ENCODE data around the gene UNKL. TPM values are rescaled to one million over a fixed set of nuclear protein-coding genes. Genes with fewer than 3 reads are reported as not detected.

UNKL gene
- total RNA-seq, 1 donor from 2014 or later = 30.7 TPM

DNA sequence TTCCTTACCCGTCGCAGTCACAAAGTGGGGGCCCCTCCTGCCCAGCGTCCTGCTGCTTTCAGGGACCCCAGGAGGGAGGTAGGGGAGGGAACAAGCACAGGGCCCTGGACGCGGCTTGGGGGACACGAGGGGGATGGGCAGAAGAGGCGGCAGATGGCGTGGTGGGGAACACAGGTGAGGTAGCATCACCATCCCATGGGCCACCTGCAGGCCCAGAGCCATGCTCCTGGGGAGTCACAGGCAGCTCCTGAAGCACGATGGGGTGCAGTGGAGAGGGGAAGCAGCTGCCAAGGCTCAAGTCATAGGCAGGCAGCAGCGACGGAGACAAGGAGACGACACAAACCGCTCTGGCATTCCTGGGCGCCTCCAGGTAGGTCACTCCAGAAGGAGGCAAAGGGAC is 10.8 kb downstream of the UNKL start:
- no peak overlapping the region for H3K27ac Mint-ChIP-seq (ENCODE audit: unreplicated experiment)
- peaks cover 4% of the 10 kb centered on the region for H3K9me3 Mint-ChIP-seq (ENCODE audit: unreplicated experiment)
- H3K27me3 Mint-ChIP-seq (ENCODE audit: unreplicated experiment) = peaks cover 5% of the 10 kb centered on the region
- peaks cover 3% of the 10 kb centered on the region for H3K4me1 Mint-ChIP-seq (ENCODE audit: low read depth, unreplicated experiment)
- DNase-seq = no peak
- H3K36me3 Mint-ChIP-seq (ENCODE audit: unreplicated experiment) = no peaks in the 10 kb centered on the region
- TF ChIP-seq CTCF (IDR thresholded peaks at IDR 0.05; ENCODE audit: partially characterized antibody, unreplicated experiment) = no peak
- H3K4me3 Mint-ChIP-seq (ENCODE audit: unreplicated experiment) = no peak overlapping the region

DNA sequence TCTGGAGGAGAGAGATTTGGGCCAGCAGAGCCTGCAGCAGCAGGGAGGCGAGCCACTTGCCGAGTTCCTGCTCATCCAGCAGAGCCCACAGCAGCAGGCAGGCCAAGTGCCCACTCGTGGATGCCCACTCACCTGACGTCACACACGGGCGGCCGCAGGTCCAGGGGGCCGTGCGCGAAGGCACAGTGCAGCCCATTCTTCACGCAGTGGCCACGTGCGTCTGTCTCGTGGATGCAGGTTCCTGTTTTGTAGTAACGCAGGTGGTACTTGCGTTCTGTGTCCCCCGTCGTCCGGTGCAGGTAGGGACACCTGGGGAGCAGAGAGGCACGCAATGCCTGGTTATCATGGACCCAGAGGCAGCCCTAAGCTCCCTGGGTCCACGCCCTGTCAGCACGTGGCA is 11.5 kb downstream of the UNKL start:
- H3K27me3 Mint-ChIP-seq (ENCODE audit: unreplicated experiment) = peaks cover 5% of the 10 kb centered on the region

GRCh38 chr16:1401758-1402154 is 12.7 kb downstream of the UNKL start:
- TF ChIP-seq CTCF (IDR thresholded peaks at IDR 0.05; ENCODE audit: partially characterized antibody, unreplicated experiment) = no peak
- Mint-ChIP-seq H3K9me3 (ENCODE audit: unreplicated experiment) (no peaks in the 10 kb centered on the region), H3K4me3 (ENCODE audit: unreplicated experiment) (no peak overlapping the region), H3K4me1 (ENCODE audit: low read depth, unreplicated experiment) (no peaks in the 10 kb centered on the region), H3K27me3 (ENCODE audit: unreplicated experiment) (peaks cover 2% of the 10 kb centered on the region), H3K27ac (ENCODE audit: unreplicated experiment) (no peak overlapping the region), H3K36me3 (ENCODE audit: unreplicated experiment) (no peaks in the 10 kb centered on the region)
- DNase-seq = no peak

More for the DNA sequence above, 11.5 kb downstream of the UNKL start:
- no peak for TF ChIP-seq CTCF (IDR thresholded peaks at IDR 0.05; ENCODE audit: partially characterized antibody, unreplicated experiment)
- H3K4me3 Mint-ChIP-seq (ENCODE audit: unreplicated experiment) = no peak overlapping the region
- DNase-seq = no peak
- peaks cover 3% of the 10 kb centered on the region for H3K4me1 Mint-ChIP-seq (ENCODE audit: low read depth, unreplicated experiment)
- peaks cover 4% of the 10 kb centered on the region for H3K9me3 Mint-ChIP-seq (ENCODE audit: unreplicated experiment)
- H3K36me3 Mint-ChIP-seq (ENCODE audit: unreplicated experiment) = no peaks in the 10 kb centered on the region
- no peak overlapping the region for H3K27ac Mint-ChIP-seq (ENCODE audit: unreplicated experiment)

DNA sequence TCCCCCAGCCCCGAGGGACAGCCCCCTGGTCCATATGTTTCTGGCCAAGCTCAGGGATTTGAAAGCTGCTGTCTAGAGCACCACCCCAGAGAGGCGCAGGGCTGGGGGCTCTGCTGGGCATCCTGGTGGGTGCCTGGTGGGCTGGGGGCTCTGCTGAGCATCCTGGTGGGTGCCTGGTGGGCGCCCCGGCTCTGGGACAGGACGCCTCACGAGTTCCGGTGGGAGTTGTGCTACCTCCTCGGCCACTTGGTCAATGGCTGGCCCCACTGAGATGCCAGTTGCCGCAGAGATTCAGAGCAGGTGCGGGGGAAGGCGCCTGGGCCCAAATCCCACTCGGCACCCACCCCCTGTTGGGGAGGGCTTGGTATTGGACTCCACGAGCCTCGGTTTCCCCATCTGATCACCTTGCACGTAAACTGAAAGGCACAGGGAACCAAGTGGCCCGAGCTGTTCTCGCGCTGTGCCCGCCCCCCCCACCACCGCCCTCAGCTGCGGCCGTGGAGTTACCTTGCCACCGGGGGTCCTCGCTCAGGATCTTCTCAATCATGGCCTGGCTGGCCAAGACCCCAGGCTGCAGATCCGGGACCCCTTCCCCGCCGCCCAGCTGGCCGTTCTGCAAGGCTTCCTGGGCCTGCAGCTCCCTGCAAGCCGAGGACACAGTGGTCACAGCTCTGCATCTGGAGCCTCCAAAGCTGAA is 13.3 kb downstream of the UNKL start:
- no peaks in the 10 kb centered on the region for H3K9me3 Mint-ChIP-seq (ENCODE audit: unreplicated experiment)
- no peaks in the 10 kb centered on the region for H3K4me1 Mint-ChIP-seq (ENCODE audit: low read depth, unreplicated experiment)
- H3K4me3 Mint-ChIP-seq (ENCODE audit: unreplicated experiment) = no peak overlapping the region
- DNase-seq = no peak
- no peak for TF ChIP-seq CTCF (IDR thresholded peaks at IDR 0.05; ENCODE audit: partially characterized antibody, unreplicated experiment)
- no peak overlapping the region for H3K27ac Mint-ChIP-seq (ENCODE audit: unreplicated experiment)
- no peaks in the 10 kb centered on the region for H3K36me3 Mint-ChIP-seq (ENCODE audit: unreplicated experiment)
- peaks cover 2% of the 10 kb centered on the region for H3K27me3 Mint-ChIP-seq (ENCODE audit: unreplicated experiment)

- TF ChIP-seq CTCF (IDR thresholded peaks at IDR 0.05; ENCODE audit: partially characterized antibody, unreplicated experiment) = no peak
- no peak overlapping the region for H3K4me3 Mint-ChIP-seq (ENCODE audit: unreplicated experiment)
- no peak overlapping the region for H3K27ac Mint-ChIP-seq (ENCODE audit: unreplicated experiment)
- peaks cover 2% of the 10 kb centered on the region for H3K27me3 Mint-ChIP-seq (ENCODE audit: unreplicated experiment)
- no peaks in the 10 kb centered on the region for H3K9me3 Mint-ChIP-seq (ENCODE audit: unreplicated experiment)
- peaks cover 3% of the 10 kb centered on the region for H3K4me1 Mint-ChIP-seq (ENCODE audit: low read depth, unreplicated experiment)
- no peak for DNase-seq
- no peaks in the 10 kb centered on the region for H3K36me3 Mint-ChIP-seq (ENCODE audit: unreplicated experiment)
Observed at GRCh38 chr16:1398826-1399581, 15.5 kb downstream of the UNKL start.
